ENCODE measurements around the gene ANXA2.

The ANXA2 gene

GRCh38 chr15:60315878-60316277, 81.9 kb downstream of the ANXA2 start:
- Histone ChIP-seq H3K9me3 (ENCODE audit: insufficient read depth, low read length) (no peaks in the 10 kb centered on the region), H3K4me3 (ENCODE audit: insufficient read length, low read depth) (no peak overlapping the region), H3K9ac (ENCODE audit: insufficient read length, low read depth) (no peak overlapping the region), H3K27me3 (ENCODE audit: insufficient read depth, insufficient read length) (no peaks in the 10 kb centered on the region), H3K36me3 (ENCODE audit: insufficient read depth, insufficient read length, low read length) (no peaks in the 10 kb centered on the region), H3K4me1 (ENCODE audit: insufficient read depth, insufficient read length) (no peaks in the 10 kb centered on the region)
- DNase-seq (ENCODE audit: low read depth, low spot score): no peak
- TF ChIP-seq YY1 (IDR thresholded peaks at IDR 0.05; ENCODE audit: insufficient read depth, insufficient read length): no peak
- TF ChIP-seq SUZ12 (IDR thresholded peaks at IDR 0.05; ENCODE audit: extremely low read depth, insufficient read depth, insufficient read length): no peak
- no peak for TF ChIP-seq ZNF274 (IDR thresholded peaks at IDR 0.05; ENCODE audit: low read depth, low read length)

- H3K36me3 ChIP-seq (ENCODE audit: insufficient read depth, insufficient read length, low read length): no peaks in the 10 kb centered on the region
- H3K9me3 ChIP-seq (ENCODE audit: insufficient read depth, low read length): no peaks in the 10 kb centered on the region
- H3K4me3 ChIP-seq (ENCODE audit: insufficient read length, low read depth): no peak overlapping the region
- H3K4me1 ChIP-seq (ENCODE audit: insufficient read depth, insufficient read length): no peaks in the 10 kb centered on the region
- no peaks in the 10 kb centered on the region for H3K27me3 ChIP-seq (ENCODE audit: insufficient read depth, insufficient read length)
- TF ChIP-seq SUZ12 (IDR thresholded peaks at IDR 0.05; ENCODE audit: extremely low read depth, insufficient read depth, insufficient read length) (no peak), ZNF274 (IDR thresholded peaks at IDR 0.05; ENCODE audit: low read depth, low read length) (no peak), YY1 (IDR thresholded peaks at IDR 0.05; ENCODE audit: insufficient read depth, insufficient read length) (no peak)
- H3K9ac ChIP-seq (ENCODE audit: insufficient read length, low read depth): no peak overlapping the region
- no peak for DNase-seq (ENCODE audit: low read depth, low spot score)
These were observed 83.9 kb downstream of the ANXA2 start for GRCh38 chr15:60313906-60314305.

DNA sequence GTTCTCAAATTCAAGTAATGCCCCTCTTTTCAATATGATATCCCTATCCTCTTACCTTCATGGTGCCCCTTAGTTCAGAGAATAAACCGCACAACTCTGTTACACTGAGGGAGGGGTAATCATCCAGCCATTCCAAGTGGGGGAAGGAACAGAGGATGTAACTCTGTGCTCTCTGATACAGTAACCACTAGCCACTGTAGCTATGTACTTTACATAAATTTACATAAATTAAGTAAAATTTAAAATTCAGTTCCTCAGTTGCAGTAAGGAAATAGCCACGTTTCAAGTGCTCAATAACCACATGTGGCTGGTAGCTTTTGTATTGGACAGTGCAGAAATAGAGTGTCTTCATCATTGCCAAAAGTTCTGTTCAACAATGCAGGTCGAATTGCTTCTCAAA, 90.8 kb downstream of the ANXA2 start:
- no peak overlapping the region for H3K4me3 ChIP-seq (ENCODE audit: insufficient read length, low read depth)
- H3K9me3 ChIP-seq (ENCODE audit: insufficient read depth, low read length): no peaks in the 10 kb centered on the region
- DNase-seq (ENCODE audit: low read depth, low spot score): no peak
- H3K27me3 ChIP-seq (ENCODE audit: insufficient read depth, insufficient read length): no peaks in the 10 kb centered on the region
- no peak overlapping the region for H3K9ac ChIP-seq (ENCODE audit: insufficient read length, low read depth)
- H3K36me3 ChIP-seq (ENCODE audit: insufficient read depth, insufficient read length, low read length): no peaks in the 10 kb centered on the region
- H3K4me1 ChIP-seq (ENCODE audit: insufficient read depth, insufficient read length): no peaks in the 10 kb centered on the region
- TF ChIP-seq YY1 (IDR thresholded peaks at IDR 0.05; ENCODE audit: insufficient read depth, insufficient read length): no peak
- TF ChIP-seq SUZ12 (IDR thresholded peaks at IDR 0.05; ENCODE audit: extremely low read depth, insufficient read depth, insufficient read length): no peak
- no peak for TF ChIP-seq ZNF274 (IDR thresholded peaks at IDR 0.05; ENCODE audit: low read depth, low read length)

GRCh38 chr15:60301024-60301423, 96.8 kb downstream of the ANXA2 start:
- DNase-seq (ENCODE audit: low read depth, low spot score): no peak
- H3K9me3 ChIP-seq (ENCODE audit: insufficient read depth, low read length): peaks cover 2% of the 10 kb centered on the region; the same call in 1 of the 2 replicates
- no peaks in the 10 kb centered on the region for H3K27me3 ChIP-seq (ENCODE audit: insufficient read depth, insufficient read length)
- no peak overlapping the region for H3K4me3 ChIP-seq (ENCODE audit: insufficient read length, low read depth)
- H3K9ac ChIP-seq (ENCODE audit: insufficient read length, low read depth): no peak overlapping the region
- H3K36me3 ChIP-seq (ENCODE audit: insufficient read depth, insufficient read length, low read length): no peaks in the 10 kb centered on the region
- no peak for TF ChIP-seq YY1 (IDR thresholded peaks at IDR 0.05; ENCODE audit: insufficient read depth, insufficient read length)
- TF ChIP-seq SUZ12 (IDR thresholded peaks at IDR 0.05; ENCODE audit: extremely low read depth, insufficient read depth, insufficient read length): no peak
- TF ChIP-seq ZNF274 (IDR thresholded peaks at IDR 0.05; ENCODE audit: low read depth, low read length): no peak
- H3K4me1 ChIP-seq (ENCODE audit: insufficient read depth, insufficient read length): peaks cover 2% of the 10 kb centered on the region

DNA sequence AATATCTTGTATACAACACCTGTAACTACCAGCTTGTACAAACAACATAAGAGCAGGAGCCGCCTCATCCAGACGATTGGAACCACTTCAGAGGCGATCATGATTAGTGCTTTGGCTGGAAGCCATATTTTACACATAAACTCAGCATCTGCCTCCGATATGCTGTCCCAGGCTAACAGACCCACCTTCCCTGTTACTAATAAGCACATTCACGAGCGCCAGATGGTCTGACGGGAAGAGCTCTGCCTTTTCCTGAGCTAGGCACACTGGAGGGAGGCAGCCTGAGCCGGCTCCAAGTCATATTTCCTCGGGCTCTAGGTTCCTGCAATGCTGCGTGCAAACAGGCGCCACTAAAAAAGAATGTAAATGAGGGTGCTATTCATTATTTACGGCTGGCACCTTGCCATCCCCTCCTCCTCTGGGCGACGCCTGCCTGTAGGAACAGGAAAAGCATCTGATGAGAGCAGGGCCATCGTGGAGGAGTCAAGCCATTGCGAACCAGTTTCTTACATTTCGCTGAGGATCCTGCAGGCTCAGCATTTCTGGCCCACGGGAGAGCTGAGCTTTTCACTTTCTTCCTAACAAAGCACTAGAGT, 98.2 kb downstream of the ANXA2 start:
- no peak for DNase-seq (ENCODE audit: low read depth, low spot score)
- no peak overlapping the region for H3K4me3 ChIP-seq (ENCODE audit: insufficient read length, low read depth)
- H3K4me1 ChIP-seq (ENCODE audit: insufficient read depth, insufficient read length): peaks cover 2% of the 10 kb centered on the region
- no peaks in the 10 kb centered on the region for H3K36me3 ChIP-seq (ENCODE audit: insufficient read depth, insufficient read length, low read length)
- H3K9me3 ChIP-seq (ENCODE audit: insufficient read depth, low read length): peaks cover 13% of the 10 kb centered on the region; the same call in 1 of the 2 replicates
- no peak overlapping the region for H3K9ac ChIP-seq (ENCODE audit: insufficient read length, low read depth)
- H3K27me3 ChIP-seq (ENCODE audit: insufficient read depth, insufficient read length): no peaks in the 10 kb centered on the region
- TF ChIP-seq ZNF274 (IDR thresholded peaks at IDR 0.05; ENCODE audit: low read depth, low read length) (no peak), SUZ12 (IDR thresholded peaks at IDR 0.05; ENCODE audit: extremely low read depth, insufficient read depth, insufficient read length) (no peak), YY1 (IDR thresholded peaks at IDR 0.05; ENCODE audit: insufficient read depth, insufficient read length) (no peak)
